ENCODE measurements around the gene MUS81. TPM values are rescaled to one million over a fixed set of nuclear protein-coding genes. Genes with fewer than 3 reads are reported as not detected.
A peak's percentile ranks its signal among the peaks of the same experiment; 100 is the strongest.

MUS81 gene
- total RNA-seq, 4 donors from 2014 or later: 58.3 to 191 (median 81.2) TPM

GRCh38 chr11:65915821-65916251, 55.6 kb downstream of the MUS81 start:
- intact Hi-C loops (cut with DNase I; ENCODE audit: low total_unique reads): no loop called here
- in situ Hi-C loops (cut with MboI; ENCODE audit: low pct_ligation_motif_present in 1 of 4, low pct_unique_long_range_greater_than_20kb in 1 of 4, low sequenced_read_pairs in 3 of 4): no loop called here
- H3K4me3 ChIP-seq: no peak overlapping the region

More at GRCh38 chr11:65915821-65916251, 55.6 kb downstream of the MUS81 start:
- no peaks in the 10 kb centered on the region for H3K9me3 ChIP-seq
- peaks cover 31 to 53% (median 51%) of the 10 kb centered on the region in 4 donors for H3K4me1 ChIP-seq
- WGBS, 2 donors (ENCODE audit: low coverage in 1 of 2): 51% methylated on average over 13 of the region's 13 CpGs; no CpG with 5 or more reads in 1 of the 2 donors
- H3K36me3 ChIP-seq: no peaks in the 10 kb centered on the region
- peak overlapping the region; percentile 91 to 98 (median 96) for H3K27ac ChIP-seq
- H3K27me3 ChIP-seq: no peaks in the 10 kb centered on the region
- no peak for TF ChIP-seq CTCF (IDR thresholded peaks at IDR 0.05)
- TF ChIP-seq POLR2AphosphoS5 (IDR thresholded peaks at IDR 0.05): peak; percentile 68 to 75 (median 73)
- TF ChIP-seq POLR2A (IDR thresholded peaks at IDR 0.05): no peak
- peak; percentile 74 for DNase-seq

Other genes with a start within 250 kb of the MUS81 start
- gene MAP3K11, start 246.2 kb upstream of the MUS81 start, total RNA-seq: 100 to 1,000 TPM in 2 of 4 donors, 10 to 100 TPM in 2; 82.3 to 211 (median 94.8) TPM
- 10 to 100 TPM; 56.4 to 89.0 (median 62.4) TPM for gene PCNX3, start 244.7 kb upstream of the MUS81 start, total RNA-seq
- 100 to 1,000 TPM in 1 of 4 donors, 10 to 100 TPM in 3; 22.4 to 174 (median 30.9) TPM for gene SIPA1, start 222.3 kb upstream of the MUS81 start, total RNA-seq
- 10 to 100 TPM; 45.8 to 95.8 (median 58.4) TPM for gene RELA, start 197.5 kb upstream of the MUS81 start, total RNA-seq
- gene KAT5, start 148.2 kb upstream of the MUS81 start, total RNA-seq: 100 to 1,000 TPM in 1 of 4 donors, 10 to 100 TPM in 3; 51.6 to 203 (median 74.1) TPM
- gene RNASEH2C, start 139.6 kb upstream of the MUS81 start, total RNA-seq: 100 to 1,000 TPM in 2 of 4 donors, 10 to 100 TPM in 2; 70.2 to 231 (median 111) TPM
- gene AP5B1, start 79.5 kb upstream of the MUS81 start, total RNA-seq: 10 to 100 TPM; 24.9 to 33.7 (median 28.2) TPM
- 10 to 100 TPM; 19.9 to 44.8 (median 33.8) TPM for gene OVOL1, start 73.4 kb upstream of the MUS81 start, total RNA-seq
- 10 to 100 TPM in 1 of 4 donors, 1 to 10 TPM in 1, under 1 TPM in 1, not detected in 1; 0.60 to 10.0 (median 1.6) TPM for gene SNX32, start 26.5 kb upstream of the MUS81 start, total RNA-seq
- 1,000 to 10,000 TPM; 1,308 to 1,852 (median 1,703) TPM for gene CFL1, start 2.3 kb upstream of the MUS81 start, total RNA-seq
- 10 to 100 TPM; 15.2 to 34.4 (median 25.1) TPM for gene EFEMP2, start 12.4 kb downstream of the MUS81 start, total RNA-seq
- 1 to 10 TPM in 2 of 4 donors, not detected in 2; 1.1 to 1.8 TPM for gene CTSW, start 19.4 kb downstream of the MUS81 start, total RNA-seq
- gene FIBP, start 28.0 kb downstream of the MUS81 start, total RNA-seq: 10 to 100 TPM; 53.4 to 82.6 (median 75.9) TPM
- 100 to 1,000 TPM in 1 of 4 donors, 10 to 100 TPM in 2, 1 to 10 TPM in 1; 7.9 to 140 (median 23.1) TPM for gene CCDC85B, start 30.2 kb downstream of the MUS81 start, total RNA-seq
- gene FOSL1, start 40.0 kb downstream of the MUS81 start, total RNA-seq: 10 to 100 TPM in 1 of 4 donors, 1 to 10 TPM in 1, not detected in 2; 1.2 to 11.6 TPM
- 10 to 100 TPM; 15.2 to 59.5 (median 22.8) TPM for gene C11orf68, start 58.6 kb downstream of the MUS81 start, total RNA-seq
- 10 to 100 TPM; 15.7 to 63.2 (median 57.0) TPM for gene DRAP1, start 59.0 kb downstream of the MUS81 start, total RNA-seq
- not detected for gene TSGA10IP, start 85.0 kb downstream of the MUS81 start, total RNA-seq
- 10 to 100 TPM; 31.8 to 76.3 (median 34.3) TPM for gene SART1, start 101.3 kb downstream of the MUS81 start, total RNA-seq
- 10 to 100 TPM; 14.6 to 82.6 (median 31.2) TPM for gene EIF1AD, start 141.7 kb downstream of the MUS81 start, total RNA-seq
- 10 to 100 TPM; 27.9 to 79.7 (median 34.0) TPM for gene BANF1, start 142.1 kb downstream of the MUS81 start, total RNA-seq
- not detected for gene CST6, start 151.6 kb downstream of the MUS81 start, total RNA-seq
- not detected for gene CATSPER1, start 166.0 kb downstream of the MUS81 start, total RNA-seq
- not detected for gene GAL3ST3, start 188.7 kb downstream of the MUS81 start, total RNA-seq
- gene SF3B2, start 191.9 kb downstream of the MUS81 start, total RNA-seq: 100 to 1,000 TPM in 3 of 4 donors, 10 to 100 TPM in 1; 71.8 to 152 (median 137) TPM
- gene PACS1, start 209.8 kb downstream of the MUS81 start, total RNA-seq: 10 to 100 TPM in 3 of 4 donors, 1 to 10 TPM in 1; 9.8 to 52.0 (median 27.2) TPM

Measured in transverse colon (tissue), 4 donors.